Stimulated activated CD8-positive, alpha-beta memory T cell treated with anti-CD3 and anti-CD28 coated beads, Interleukin-7, amount 100 ng/mL, for 1 hour (primary cell): ENCODE data around the gene ASB3.
"Not testable (repeated sequence)": the region's sequence is repeated elsewhere in the genome, so short reads cannot be mapped to it uniquely, and the experiment has no call there.

Source experiments
- DNase-seq, 2 donors: peaks; one replicate each; pipeline ENCODE4 v3.0.0-alpha.2; 2020; ENCODE audit warnings: low read depth in 2 of 2

The ASB3 gene

GRCh38 chr2:53739032-53739431 lies 47.7 kb downstream of the ASB3 start:
- no peak for DNase-seq

- no peak for DNase-seq
Measured at GRCh38 chr2:53737091-53737490, 49.7 kb downstream of the ASB3 start.

GRCh38 chr2:53729143-53729762 lies 57.5 kb downstream of the ASB3 start:
- DNase-seq, result no peak

- DNase-seq, result no peak
Measured at GRCh38 chr2:53727921-53728320, 58.8 kb downstream of the ASB3 start.

- no peak for DNase-seq
Measured at GRCh38 chr2:53725662-53726061, 61.1 kb downstream of the ASB3 start.

- no peak for DNase-seq
Measured at GRCh38 chr2:53724536-53724935, 62.2 kb downstream of the ASB3 start.

- not testable (repeated sequence) for DNase-seq
Measured at GRCh38 chr2:53720944-53721343, 65.8 kb downstream of the ASB3 start.

- no peak for DNase-seq
Measured at GRCh38 chr2:53715568-53715967, 71.2 kb downstream of the ASB3 start.

GRCh38 chr2:53711271-53711780 lies 75.4 kb downstream of the ASB3 start:
- DNase-seq, result no peak

GRCh38 chr2:53708988-53709387 lies 77.8 kb downstream of the ASB3 start:
- no peak for DNase-seq

- no peak for DNase-seq
Measured at GRCh38 chr2:53701221-53701620, 85.5 kb downstream of the ASB3 start.

- DNase-seq, result no peak
Measured at GRCh38 chr2:53697686-53698085, 89.1 kb downstream of the ASB3 start.

GRCh38 chr2:53697092-53697491 lies 89.7 kb downstream of the ASB3 start:
- DNase-seq, result no peak

- no peak for DNase-seq
Measured at GRCh38 chr2:53695575-53695974, 91.2 kb downstream of the ASB3 start.

- DNase-seq, result no peak
Measured at GRCh38 chr2:53694096-53694771, 92.5 kb downstream of the ASB3 start.

GRCh38 chr2:53690876-53691275 lies 95.9 kb downstream of the ASB3 start:
- no peak for DNase-seq

- no peak for DNase-seq
Measured at GRCh38 chr2:53672881-53673522, 113.8 kb downstream of the ASB3 start.

GRCh38 chr2:53670331-53670730 lies 116.4 kb downstream of the ASB3 start:
- no peak for DNase-seq

- no peak for DNase-seq
Measured at GRCh38 chr2:53668624-53669026, 118.1 kb downstream of the ASB3 start.

- DNase-seq, result not testable (repeated sequence)
Measured at GRCh38 chr2:53667130-53667529, 119.6 kb downstream of the ASB3 start.

- no peak for DNase-seq
Measured at GRCh38 chr2:53660886-53661285, 125.9 kb downstream of the ASB3 start.

GRCh38 chr2:53658474-53658873 lies 128.3 kb downstream of the ASB3 start:
- not testable (repeated sequence) for DNase-seq

GRCh38 chr2:53655256-53655655 lies 131.5 kb downstream of the ASB3 start:
- no peak for DNase-seq
